ENCODE measurements around the gene MED6.
A peak's percentile ranks its signal among the peaks of the same experiment; 100 is the strongest.

Gene MED6

DNA sequence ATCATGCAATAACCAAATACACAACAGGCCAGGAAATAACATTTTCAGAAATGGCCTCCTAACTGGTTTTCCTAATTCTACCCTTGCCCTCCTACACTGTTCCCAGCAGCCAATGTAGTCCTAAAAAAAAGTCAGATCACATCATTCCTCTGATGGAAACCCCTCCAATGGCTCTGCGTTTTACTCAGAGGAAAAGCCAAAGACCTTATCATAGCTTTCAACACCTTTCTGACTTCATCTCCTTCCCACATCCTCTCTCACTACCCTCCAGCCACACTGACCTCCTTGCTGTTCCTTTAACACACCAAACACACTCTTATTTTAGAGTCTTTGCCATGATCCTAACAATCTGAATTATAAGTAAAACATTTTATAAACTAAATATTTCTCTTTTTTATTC lies 1.1 kb downstream of the MED6 start:
- no peak for DNase-seq (ENCODE audit: low spot score)

DNA sequence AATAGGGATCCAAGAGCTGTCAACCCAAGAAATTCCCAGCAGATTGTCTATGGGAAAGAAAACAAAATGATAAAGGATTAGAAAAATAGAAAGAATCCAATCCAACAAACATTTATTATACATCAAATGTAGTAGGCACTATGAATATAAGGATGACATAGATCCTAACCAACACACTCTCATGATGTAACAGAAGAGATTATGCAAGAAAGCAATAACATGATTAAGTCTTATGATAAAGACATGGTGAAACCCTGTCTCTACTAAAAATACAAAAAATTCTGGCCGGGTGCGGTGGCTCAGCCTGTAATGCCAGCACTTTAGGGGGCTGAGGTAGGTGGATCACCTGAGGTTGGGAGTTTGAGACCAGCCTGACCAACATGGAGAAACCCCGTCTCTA lies 2.7 kb downstream of the MED6 start:
- no peak for DNase-seq (ENCODE audit: low spot score)

DNA sequence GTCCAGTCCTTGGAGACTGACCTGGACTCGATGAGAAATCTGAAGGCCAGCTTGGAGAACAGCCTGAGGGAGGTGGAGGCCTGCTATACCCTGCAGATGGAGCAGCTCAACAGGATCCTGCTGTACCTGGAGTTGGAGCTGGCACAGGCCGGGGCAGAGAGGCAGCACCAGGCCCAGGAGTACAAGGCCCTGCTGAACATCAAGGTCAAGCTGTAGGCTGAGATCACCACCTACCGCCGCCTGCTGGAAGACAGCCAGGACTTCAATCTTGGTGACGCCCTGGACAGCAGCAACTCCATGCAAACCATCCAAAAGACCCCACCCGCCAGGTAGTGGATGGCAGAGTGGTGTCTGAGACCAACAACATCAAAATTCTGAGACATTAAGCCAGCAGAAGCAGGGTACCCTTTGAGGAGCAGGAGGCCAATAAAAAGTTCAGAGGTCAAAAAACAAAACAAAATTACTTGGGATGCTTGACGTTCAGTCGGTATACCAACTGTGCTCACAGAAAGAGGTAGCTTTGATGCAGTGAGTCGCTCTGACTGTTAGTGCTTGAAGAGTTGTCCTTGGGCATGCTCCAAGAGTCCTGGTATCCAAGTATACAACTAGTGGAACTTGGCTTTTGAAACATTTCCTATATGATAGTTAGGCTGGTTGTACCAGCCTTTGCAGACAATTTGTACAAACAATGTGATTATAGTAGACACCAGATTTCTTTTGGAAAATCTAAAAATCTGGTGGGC lies 4.8 kb downstream of the MED6 start:
- DNase-seq (ENCODE audit: low spot score): no peak

DNA sequence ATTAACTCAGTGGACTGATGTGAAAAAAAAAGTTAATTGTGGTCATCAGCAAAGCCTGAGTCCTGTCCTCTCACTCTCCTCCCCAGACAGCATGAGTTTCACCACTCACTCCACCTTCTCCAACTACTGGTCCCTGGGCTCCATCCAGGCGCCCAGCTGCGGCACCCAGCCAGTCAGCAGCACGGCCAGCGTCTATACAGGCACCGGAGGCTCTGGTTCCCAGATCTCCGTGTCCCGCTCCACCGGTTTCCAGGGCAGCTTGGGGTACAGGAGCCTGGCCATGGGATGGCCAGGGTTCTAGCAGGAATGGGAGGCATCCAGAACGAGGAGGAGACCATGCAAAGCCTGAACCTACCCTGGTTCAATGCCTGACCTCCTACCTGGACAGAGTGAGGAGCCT lies 6.0 kb downstream of the MED6 start:
- DNase-seq (ENCODE audit: low spot score): no peak

DNA sequence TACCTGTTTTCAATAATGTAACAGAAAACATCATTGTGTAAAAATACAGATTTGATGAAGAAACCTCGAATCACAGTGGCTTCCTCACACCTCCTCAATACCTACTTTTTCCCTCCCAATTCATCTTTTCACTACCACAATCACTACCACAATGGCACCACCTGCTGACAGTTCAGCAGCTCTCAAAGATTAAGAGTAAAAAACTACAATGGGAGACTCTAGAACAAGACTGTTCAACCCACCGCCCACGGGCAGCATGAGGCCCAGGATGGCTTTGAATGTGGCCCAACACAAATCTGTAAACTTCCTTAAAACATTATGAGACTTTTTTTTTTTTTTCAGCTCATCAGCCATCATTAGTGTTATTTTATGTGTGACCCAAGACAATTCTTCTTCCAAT lies 15.2 kb downstream of the MED6 start:
- DNase-seq (ENCODE audit: low spot score): no peak

DNA sequence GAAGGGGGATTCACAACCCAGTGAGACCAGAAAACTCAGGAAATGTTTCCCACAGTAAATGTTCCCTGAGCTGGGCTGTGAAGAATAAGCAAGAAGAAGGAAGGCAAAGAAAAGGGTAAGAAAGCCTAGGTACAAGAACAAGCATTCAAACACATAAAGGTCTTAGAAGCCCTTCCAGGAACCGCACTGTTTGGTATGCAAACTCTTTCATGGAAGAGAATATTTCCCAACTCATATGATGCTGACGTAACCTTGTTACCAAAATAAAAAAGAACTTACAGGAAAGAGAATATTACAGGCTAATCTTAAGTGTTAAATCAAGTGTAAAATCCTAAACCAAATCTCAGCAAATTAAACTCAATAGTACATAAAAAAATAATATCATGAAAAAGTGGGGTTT lies 23.6 kb downstream of the MED6 start:
- DNase-seq (ENCODE audit: low spot score): no peak

DNA sequence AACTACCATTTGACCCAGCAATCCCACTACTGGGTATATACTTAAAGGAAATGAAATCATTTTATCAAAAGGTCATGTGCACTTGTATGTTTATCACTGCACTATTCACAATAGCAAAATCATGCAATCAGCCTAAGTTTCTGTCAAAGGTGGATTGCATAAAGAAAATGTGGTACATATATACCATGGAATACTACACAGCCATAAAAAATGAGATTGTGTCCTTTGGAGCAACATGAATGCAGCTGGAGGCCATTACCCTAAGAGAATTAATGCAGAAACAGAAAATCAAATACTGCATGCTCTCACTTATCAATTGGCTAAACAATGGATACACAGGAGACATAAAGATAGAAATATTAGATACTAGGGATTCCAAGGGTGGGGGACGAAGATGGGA lies 27.4 kb downstream of the MED6 start:
- DNase-seq (ENCODE audit: low spot score): no peak

DNA sequence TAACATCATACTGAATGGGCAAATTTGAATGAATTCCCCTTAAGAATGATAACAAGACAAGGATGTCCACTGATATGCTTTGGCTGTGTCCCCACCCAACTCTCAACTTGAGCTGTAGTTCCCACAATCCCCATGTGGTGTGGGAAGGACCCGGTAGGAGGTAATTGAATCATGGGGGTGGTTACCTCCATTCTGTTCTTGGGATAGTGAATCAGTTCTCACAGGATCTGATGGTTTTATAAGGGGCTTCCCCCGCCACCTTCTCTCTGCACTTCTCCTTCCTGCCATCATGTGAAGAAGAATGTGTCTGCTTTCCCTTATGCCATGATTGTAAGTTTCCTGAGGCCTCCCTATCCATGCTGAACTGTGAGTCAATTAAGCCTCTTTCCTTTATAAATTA lies 29.3 kb downstream of the MED6 start:
- DNase-seq (ENCODE audit: low spot score): no peak

DNA sequence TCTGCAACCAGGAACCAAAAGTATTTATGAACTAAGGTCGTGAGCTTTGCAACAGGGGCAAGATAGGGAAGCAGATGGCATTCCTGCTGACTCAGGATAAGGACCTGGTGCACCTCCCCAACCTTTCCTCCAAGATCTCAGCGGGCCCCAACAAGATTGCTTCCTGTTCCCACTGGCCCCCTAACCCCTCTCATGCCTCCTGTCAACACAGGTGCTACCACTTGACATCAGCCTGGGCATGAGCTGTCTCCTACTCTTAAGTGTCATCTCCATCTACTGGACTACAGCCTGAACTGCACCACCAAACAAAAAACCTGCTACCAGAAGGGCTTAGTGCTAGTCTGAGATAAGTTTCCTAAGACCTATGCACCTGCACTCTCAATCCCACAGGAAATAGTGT lies 32.7 kb downstream of the MED6 start:
- DNase-seq (ENCODE audit: low spot score): peak; percentile 45

DNA sequence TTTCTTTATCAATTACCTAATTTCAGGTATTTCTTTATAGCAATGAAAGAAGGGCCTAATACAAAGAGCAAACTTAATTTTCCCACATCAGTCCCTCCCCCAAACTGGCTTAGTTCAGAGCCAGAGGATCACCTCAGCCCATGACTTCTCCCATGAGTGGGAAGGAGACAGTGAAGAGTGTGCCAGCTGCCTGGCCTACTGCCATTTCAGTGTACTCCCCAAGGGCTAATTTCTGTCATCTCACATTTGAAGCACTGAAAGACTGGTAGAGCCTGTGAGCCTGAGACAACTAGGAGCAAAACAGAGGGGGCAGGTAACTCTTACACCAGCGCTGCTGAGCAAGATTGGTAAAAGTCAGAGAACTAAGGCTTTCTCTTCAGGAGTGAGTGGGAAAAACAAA lies 36.6 kb downstream of the MED6 start:
- no peak for DNase-seq (ENCODE audit: low spot score)

DNA sequence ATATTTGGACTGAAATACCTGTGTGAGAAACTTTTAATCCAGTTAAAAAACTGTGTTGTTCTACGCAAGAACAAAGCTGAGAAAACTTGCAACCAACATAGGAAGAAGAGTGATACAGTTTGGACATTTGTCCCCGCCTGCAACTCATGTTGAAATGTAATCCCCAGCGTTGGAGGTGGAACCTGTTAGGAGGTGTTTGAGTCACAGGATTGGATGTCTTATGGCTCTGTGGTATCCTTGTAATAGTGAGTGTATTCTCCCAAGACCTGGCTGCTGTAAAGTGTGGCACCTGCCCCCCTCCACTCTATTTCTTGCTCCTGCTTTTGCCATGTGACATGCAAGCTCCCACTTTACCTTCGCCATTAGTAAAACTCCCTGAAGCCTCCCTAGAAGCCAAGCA lies 37.0 kb downstream of the MED6 start:
- no peak for DNase-seq (ENCODE audit: low spot score)

DNA sequence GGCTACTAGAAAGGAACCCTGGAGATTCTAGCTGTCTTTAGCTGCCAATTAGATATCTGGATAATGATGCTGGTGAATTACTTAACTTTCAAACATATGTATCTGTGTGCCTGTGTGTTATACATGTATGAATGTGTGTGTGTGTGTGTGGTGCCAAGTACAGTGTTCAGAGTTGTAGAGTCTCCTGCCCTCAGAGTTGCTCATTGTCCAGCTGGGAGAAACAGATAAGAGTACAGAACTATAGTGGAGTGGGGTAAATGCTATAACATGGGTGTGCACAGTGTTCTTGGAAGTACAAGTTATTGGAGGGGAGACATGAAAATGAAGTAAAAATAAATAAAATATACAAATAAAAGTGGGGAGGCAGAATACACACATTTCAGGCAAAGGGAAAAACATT lies 42.1 kb downstream of the MED6 start:
- DNase-seq (ENCODE audit: low spot score): no peak

DNA sequence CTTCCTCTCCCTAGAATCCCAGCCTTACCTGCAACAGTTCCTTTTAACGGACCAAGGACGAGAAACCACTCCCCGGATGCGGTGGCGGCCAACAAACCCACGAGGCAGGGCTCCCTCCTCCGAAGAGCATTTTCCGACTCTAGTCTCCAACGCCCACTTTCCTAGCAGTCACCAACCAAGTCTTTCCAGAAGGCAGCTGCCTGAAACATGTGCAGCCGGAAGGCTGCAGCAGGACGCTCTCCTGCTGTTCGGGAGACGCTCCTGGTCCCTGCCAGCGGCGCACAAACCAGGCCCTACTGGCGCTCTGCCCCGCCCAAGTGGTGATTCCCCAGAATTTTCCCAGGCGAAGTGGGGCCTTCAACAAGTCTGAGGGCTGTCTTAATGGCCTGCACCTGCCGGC lies 44.6 kb downstream of the MED6 start:
- peak; percentile 73 for DNase-seq (ENCODE audit: low spot score)

DNA sequence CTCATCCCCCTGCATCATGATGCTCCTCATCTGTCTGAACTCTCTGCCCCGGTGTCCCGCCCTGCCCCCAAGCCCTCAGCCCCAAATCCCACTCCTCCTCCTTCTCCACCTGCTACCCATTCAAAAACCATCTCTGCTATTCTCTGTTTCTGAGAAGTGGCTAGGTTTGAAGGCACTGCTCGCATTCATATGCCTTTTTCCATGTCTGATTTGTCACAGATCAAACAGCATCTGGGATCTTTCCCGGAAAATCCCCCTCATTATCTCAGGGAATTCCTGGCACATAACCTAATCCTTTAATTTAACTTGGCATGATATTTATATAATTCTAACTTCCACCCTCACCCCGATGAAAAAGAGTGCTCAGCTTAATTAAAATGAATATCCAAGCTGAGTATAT lies 62.4 kb downstream of the MED6 start:
- no peak for DNase-seq (ENCODE audit: low spot score)

DNA sequence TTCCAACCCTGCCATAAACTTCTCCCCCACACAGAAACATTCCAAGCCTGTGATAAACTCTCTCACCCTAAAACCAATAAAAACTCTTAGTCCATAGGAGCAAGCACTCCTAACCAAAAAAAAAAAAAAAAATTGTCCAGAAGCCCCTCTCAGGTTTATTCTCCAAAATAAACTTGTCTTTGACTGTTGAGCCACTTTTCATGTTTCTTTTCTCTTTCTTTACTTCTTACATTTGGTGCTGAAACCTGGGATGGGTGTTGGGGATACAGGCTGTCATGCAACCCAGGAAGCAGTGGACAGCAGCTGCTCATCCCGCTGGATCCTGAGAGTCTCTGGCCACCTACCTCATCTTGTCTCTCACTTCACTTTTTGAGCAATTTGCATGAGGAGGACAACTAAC lies 63.6 kb downstream of the MED6 start:
- no peak for DNase-seq (ENCODE audit: low spot score)

DNA sequence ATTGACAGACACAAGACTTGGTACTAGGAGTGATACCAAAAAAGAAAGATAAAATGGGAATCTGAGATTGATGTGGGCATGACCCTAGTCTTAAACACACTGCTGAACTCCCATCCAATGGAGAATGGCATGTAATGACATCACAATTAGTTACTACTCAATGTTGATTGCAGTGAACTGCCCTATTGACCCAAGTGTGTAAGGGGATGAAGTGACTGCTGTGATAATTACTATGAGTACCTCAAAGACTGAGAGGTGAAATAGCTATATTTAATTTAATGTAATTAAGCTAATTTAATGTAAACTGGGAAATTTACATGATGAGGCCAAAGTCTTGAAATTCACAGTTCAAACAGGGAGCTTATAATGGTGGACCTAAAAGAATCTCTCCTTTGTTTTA lies 65.6 kb downstream of the MED6 start, which contains the start of gene ADAM20:
TSS of gene ADAM20 (minus strand) at position 101 of the 400 bp plus-strand sequence. CDS start 10,247 bp downstream, outside the sequence.
- DNase-seq (ENCODE audit: low spot score): no peak
